Natural killer cell (primary cell): ENCODE data around the gene CEP43. TPM values are rescaled to one million over a fixed set of nuclear protein-coding genes. Genes with fewer than 3 reads are reported as not detected.
A peak's percentile ranks its signal among the peaks of the same experiment; 100 is the strongest.

ENCODE experiments used
- ATAC-seq, 3 donors: fragments of 150-1000 bp in 2 of 3; fragments of 200-7000 bp in 1 of 3; cut with Tn5 transposase; 1 replicate in 1 of 3; 2 replicates in 2 of 3; pipeline ENCODE4 v1.10.0; 2021; ENCODE audit warnings: mild to moderate bottlenecking in 2 of 3, moderate library complexity in 2 of 3
- DNase-seq, 2 donors: peaks; one replicate each; pipeline versions ENCODE4 v3.0.0 to v3.0.0-alpha.2; 2013 to 2021; ENCODE audit warnings: mixed read lengths in 1 of 2
- H3K27ac ChIP-seq: one replicate; pipeline ENCODE4 v1.5.1; 2013; ENCODE audit warnings: mild to moderate bottlenecking, low read length
- H3K27me3 ChIP-seq: one replicate; pipeline ENCODE4 v1.6.1; 2013; ENCODE audit warnings: low read length; ENCODE audit not compliant: control insufficient read depth, insufficient read depth
- H3K36me3 ChIP-seq: one replicate; pipeline ENCODE4 v1.6.1; 2013; ENCODE audit warnings: low read length; ENCODE audit not compliant: control insufficient read depth, insufficient read depth
- H3K4me1 ChIP-seq: one replicate; pipeline ENCODE4 v1.6.1; 2013; ENCODE audit warnings: low read length; ENCODE audit not compliant: control insufficient read depth, insufficient read depth
- H3K4me3 ChIP-seq: one replicate; pipeline ENCODE4 v1.5.1; 2013; ENCODE audit warnings: low read length
- H3K9me3 ChIP-seq: one replicate; pipeline ENCODE4 v1.6.1; 2013; ENCODE audit warnings: low read length; ENCODE audit not compliant: control insufficient read depth, insufficient read depth
- H3K27ac Mint-ChIP-seq, 2 donors: one replicate each; pipeline ENCODE4 v1.8.0; 2022; ENCODE audit warnings: mild to moderate bottlenecking in 2 of 2, mixed read lengths in 2 of 2, moderate library complexity in 1 of 2
- H3K27me3 Mint-ChIP-seq, 2 donors: one replicate each; pipeline ENCODE4 v1.8.0; 2022; ENCODE audit warnings: low read depth in 2 of 2, mixed read lengths in 2 of 2
- H3K36me3 Mint-ChIP-seq: one replicate; pipeline ENCODE4 v1.8.0; 2022; ENCODE audit warnings: mixed read lengths
- H3K4me1 Mint-ChIP-seq, 2 donors: one replicate each; pipeline ENCODE4 v1.8.0; 2022; ENCODE audit warnings: mixed read lengths in 2 of 2
- H3K4me3 Mint-ChIP-seq: one replicate; pipeline ENCODE4 v1.8.0; 2022; ENCODE audit warnings: mild to moderate bottlenecking, moderate library complexity, mixed read lengths
- H3K9me3 Mint-ChIP-seq, 2 donors: one replicate each; pipeline ENCODE4 v1.8.0; 2022; ENCODE audit warnings: mixed read lengths in 2 of 2
- CTCF ChIP-seq: fragments of 200-600 bp; IDR thresholded peaks from one replicate; pipeline ENCODE4 v1.8.0; 2022; ENCODE audit warnings: antibody characterized with exemption
- WGBS: methylation state at CpG from one replicate; pipeline ENCODE4 v1.1.7; 2013; ENCODE audit warnings: missing lambda C conversion rate; ENCODE audit not compliant: insufficient coverage; 5-methylcytosine and 5-hydroxymethylcytosine counted together
- intact Hi-C: fragments of 100-400 bp; cut with micrococcal nuclease; formaldehyde crosslinking; loops from one replicate; pipeline ENCODE4 v1.14.2; 2022
- total RNA-seq, 4 donors: library from RNA; stranded (reverse); fragments of 120-200 nt in 1 of 4; gene quantifications; one replicate each; pipeline versions ENCODE4 v1.2.3 to v1.2.4, GENCODE V29; 2013 to 2022

Gene CEP43
- total RNA-seq, 3 donors from 2014 or later (not counting 1 experiment from before 2014, with no cell fraction given) = 13.5 to 17.0 (median 15.4) TPM

DNA sequence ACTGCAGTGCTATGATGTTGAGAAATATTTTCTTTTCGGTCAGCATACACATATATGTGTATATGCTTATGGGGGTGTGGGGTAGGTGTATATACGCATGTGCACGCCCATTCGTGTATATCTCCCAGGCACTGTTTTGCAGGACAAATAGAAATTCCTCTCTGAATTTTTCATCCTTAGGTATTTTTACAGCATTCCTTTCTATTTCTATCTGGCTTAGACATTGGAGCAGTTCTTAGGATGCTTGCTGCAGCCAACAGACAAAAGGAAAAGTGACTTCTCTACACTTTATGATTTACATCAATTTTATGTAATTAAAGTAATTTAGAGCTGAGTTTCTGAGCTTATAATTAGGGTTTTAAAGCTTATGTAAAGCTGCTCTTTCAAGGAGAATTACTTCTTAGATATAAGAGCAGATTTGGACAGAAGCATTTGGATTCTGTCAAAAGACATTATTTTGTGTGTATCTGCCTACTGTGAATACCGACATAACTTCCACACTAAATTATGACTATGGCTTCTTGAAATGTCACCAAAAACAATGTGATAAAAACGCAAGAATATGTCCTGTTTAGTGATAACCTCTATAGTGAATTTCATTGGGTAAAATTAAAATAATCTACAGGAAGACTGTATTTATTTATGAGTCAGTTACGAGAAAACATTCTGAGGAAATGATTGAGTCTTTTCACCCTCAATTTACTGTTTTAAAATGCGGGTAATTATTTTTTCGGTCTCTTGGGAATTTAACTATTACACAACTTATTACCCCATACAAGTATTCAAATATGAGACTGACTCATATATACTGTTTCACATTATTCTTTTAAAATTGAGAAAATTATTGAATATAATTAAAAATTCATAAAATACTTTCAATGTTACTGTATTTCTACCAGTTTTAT is 21.3 kb upstream of the CEP43 start:
- intact Hi-C loops = no loop called here
- TF ChIP-seq CTCF = no peak
- Mint-ChIP-seq H3K27me3 (no peaks in the 10 kb centered on the region), H3K27ac (no peak overlapping the region), H3K4me3 (no peak overlapping the region), H3K9me3 (no peaks in the 10 kb centered on the region), H3K4me1 (no peaks in the 10 kb centered on the region), H3K36me3 (no peaks in the 10 kb centered on the region)
- no peaks in the 10 kb centered on the region for H3K27me3 ChIP-seq
- H3K4me3 ChIP-seq = no peak overlapping the region
- H3K9me3 ChIP-seq = no peaks in the 10 kb centered on the region
- H3K4me1 ChIP-seq = no peaks in the 10 kb centered on the region
- no peak overlapping the region for H3K27ac ChIP-seq
- no peak for DNase-seq
- no peaks in the 10 kb centered on the region for H3K36me3 ChIP-seq
- WGBS = 100% methylated on average over 5 of the region's 9 CpGs
- no peak for ATAC-seq

GRCh38 chr6:166980738-166981137 is 18.5 kb upstream of the CEP43 start:
- H3K36me3 Mint-ChIP-seq = no peaks in the 10 kb centered on the region
- Histone ChIP-seq H3K27me3 (no peaks in the 10 kb centered on the region), H3K36me3 (no peaks in the 10 kb centered on the region), H3K4me1 (no peaks in the 10 kb centered on the region), H3K4me3 (no peak overlapping the region), H3K27ac (no peak overlapping the region), H3K9me3 (no peaks in the 10 kb centered on the region)
- H3K4me3 Mint-ChIP-seq = no peak overlapping the region
- H3K27me3 Mint-ChIP-seq = no peaks in the 10 kb centered on the region
- no peak for DNase-seq
- intact Hi-C loops = no loop called here
- no peak for TF ChIP-seq CTCF
- H3K4me1 Mint-ChIP-seq = peaks cover 0 to 8% of the 10 kb centered on the region in 2 donors
- WGBS = 100% methylated on average over 2 of the region's 3 CpGs
- no peak overlapping the region for H3K27ac Mint-ChIP-seq
- H3K9me3 Mint-ChIP-seq = no peaks in the 10 kb centered on the region
- ATAC-seq = no peak

DNA sequence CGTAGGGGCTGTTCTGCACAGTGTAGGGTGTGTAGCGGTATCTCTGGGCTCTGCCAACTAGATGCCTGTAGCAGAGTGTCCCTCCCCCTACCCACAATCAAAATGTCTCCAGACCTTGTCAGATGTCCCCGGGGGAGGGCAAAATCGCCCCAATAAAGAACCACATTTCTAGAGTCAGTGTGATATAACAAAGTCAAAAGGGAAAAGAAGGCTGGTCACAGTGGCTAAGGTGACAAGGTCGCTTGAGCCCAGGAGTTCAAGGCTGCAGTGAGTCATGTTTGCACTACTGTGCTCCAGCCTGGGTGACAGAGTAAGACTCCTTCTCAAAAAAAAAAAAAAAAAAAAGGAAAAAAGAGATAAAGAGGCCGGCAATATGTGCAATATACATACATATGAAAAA is 11.7 kb upstream of the CEP43 start:
- Mint-ChIP-seq H3K27ac (peak overlapping the region in 1 of 2 donors; percentile 56), H3K27me3 (no peaks in the 10 kb centered on the region), H3K4me1 (peaks cover 9 to 32% of the 10 kb centered on the region in 2 donors), H3K9me3 (no peaks in the 10 kb centered on the region), H3K36me3 (no peaks in the 10 kb centered on the region), H3K4me3 (peak overlapping the region; percentile 21)
- H3K4me3 ChIP-seq = no peak overlapping the region
- no peaks in the 10 kb centered on the region for H3K4me1 ChIP-seq
- DNase-seq (no peak), ATAC-seq (peak in 1 of 3 donors; percentile 81)
- WGBS = 63% methylated on average over 4 of the region's 6 CpGs
- H3K27me3 ChIP-seq = no peaks in the 10 kb centered on the region
- intact Hi-C loops = no loop called here
- H3K36me3 ChIP-seq = no peaks in the 10 kb centered on the region
- no peaks in the 10 kb centered on the region for H3K9me3 ChIP-seq
- H3K27ac ChIP-seq = no peak overlapping the region
- TF ChIP-seq CTCF = no peak
